HL-60 (cell line): ENCODE measurements around the gene MTG2.

Experiments
- DNase-seq, 2 experiments: peaks; one replicate each; pipeline ENCODE4 v3.0.0-alpha.2; 2010 to 2020; ENCODE audit warnings: low read depth in 1 of 2, low spot score in 1 of 2
- H3K27ac ChIP-seq: fragments of 250-450 bp; sonication (Bioruptor Pico); replicated peaks from 2 replicates; pipeline ENCODE4 v1.5.1; 2020; ENCODE audit warnings: mild to moderate bottlenecking, moderate library complexity
- H3K27me3 ChIP-seq: fragments of 250-450 bp; sonication (Bioruptor Pico); 2 replicates; pipeline ENCODE4 v1.5.1; 2021; ENCODE audit warnings: mild to moderate bottlenecking, moderate library complexity; ENCODE audit not compliant: insufficient read depth, poor library complexity, severe bottlenecking
- H3K4me3 ChIP-seq: replicated peaks from 2 replicates; pipeline ENCODE4 v1.5.1; 2011; ENCODE audit warnings: mild to moderate bottlenecking, control low read depth, low read length; ENCODE audit not compliant: insufficient read depth
- GABPA ChIP-seq: IDR thresholded peaks from 2 replicates; pipeline ENCODE4 v1.6.1; 2012; ENCODE audit warnings: low read depth
- POLR2AphosphoS5 ChIP-seq: IDR thresholded peaks from 2 replicates; pipeline ENCODE4 v1.6.1; 2012; ENCODE audit warnings: low read depth
- SPI1 ChIP-seq: IDR thresholded peaks from 2 replicates; pipeline ENCODE4 v1.6.1; 2012; ENCODE audit warnings: low read depth, mild to moderate bottlenecking, borderline replicate concordance
- TF ChIP-seq, protein P1 (sequence below): IDR thresholded peaks from one replicate; pipeline ENCODE4 v1.5.1; 2011; ENCODE audit warnings: low read length, control low read depth, inconsistent platforms; ENCODE audit not compliant: insufficient read depth
- TF ChIP-seq, protein P2 (sequence below): IDR thresholded peaks from 2 replicates; pipeline ENCODE4 v1.6.1; 2012; ENCODE audit warnings: low read depth; ENCODE audit not compliant: insufficient replicate concordance

MTG2 gene

GRCh38 chr20:62143957-62144825, 38.6 kb upstream of the MTG2 start:
- Histone ChIP-seq H3K27ac (peak overlapping the region; percentile 56), H3K4me3 (peak overlapping the region; percentile 81), H3K27me3 (no peaks in the 10 kb centered on the region)
- TF ChIP-seq POLR2AphosphoS5, result 0 out of 2 replicates have a peak, but pooled peaks have one; percentile 15
- TF ChIP-seq, protein P1, sequence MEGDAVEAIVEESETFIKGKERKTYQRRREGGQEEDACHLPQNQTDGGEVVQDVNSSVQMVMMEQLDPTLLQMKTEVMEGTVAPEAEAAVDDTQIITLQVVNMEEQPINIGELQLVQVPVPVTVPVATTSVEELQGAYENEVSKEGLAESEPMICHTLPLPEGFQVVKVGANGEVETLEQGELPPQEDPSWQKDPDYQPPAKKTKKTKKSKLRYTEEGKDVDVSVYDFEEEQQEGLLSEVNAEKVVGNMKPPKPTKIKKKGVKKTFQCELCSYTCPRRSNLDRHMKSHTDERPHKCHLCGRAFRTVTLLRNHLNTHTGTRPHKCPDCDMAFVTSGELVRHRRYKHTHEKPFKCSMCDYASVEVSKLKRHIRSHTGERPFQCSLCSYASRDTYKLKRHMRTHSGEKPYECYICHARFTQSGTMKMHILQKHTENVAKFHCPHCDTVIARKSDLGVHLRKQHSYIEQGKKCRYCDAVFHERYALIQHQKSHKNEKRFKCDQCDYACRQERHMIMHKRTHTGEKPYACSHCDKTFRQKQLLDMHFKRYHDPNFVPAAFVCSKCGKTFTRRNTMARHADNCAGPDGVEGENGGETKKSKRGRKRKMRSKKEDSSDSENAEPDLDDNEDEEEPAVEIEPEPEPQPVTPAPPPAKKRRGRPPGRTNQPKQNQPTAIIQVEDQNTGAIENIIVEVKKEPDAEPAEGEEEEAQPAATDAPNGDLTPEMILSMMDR, result no peak
- TF ChIP-seq, protein P2, sequence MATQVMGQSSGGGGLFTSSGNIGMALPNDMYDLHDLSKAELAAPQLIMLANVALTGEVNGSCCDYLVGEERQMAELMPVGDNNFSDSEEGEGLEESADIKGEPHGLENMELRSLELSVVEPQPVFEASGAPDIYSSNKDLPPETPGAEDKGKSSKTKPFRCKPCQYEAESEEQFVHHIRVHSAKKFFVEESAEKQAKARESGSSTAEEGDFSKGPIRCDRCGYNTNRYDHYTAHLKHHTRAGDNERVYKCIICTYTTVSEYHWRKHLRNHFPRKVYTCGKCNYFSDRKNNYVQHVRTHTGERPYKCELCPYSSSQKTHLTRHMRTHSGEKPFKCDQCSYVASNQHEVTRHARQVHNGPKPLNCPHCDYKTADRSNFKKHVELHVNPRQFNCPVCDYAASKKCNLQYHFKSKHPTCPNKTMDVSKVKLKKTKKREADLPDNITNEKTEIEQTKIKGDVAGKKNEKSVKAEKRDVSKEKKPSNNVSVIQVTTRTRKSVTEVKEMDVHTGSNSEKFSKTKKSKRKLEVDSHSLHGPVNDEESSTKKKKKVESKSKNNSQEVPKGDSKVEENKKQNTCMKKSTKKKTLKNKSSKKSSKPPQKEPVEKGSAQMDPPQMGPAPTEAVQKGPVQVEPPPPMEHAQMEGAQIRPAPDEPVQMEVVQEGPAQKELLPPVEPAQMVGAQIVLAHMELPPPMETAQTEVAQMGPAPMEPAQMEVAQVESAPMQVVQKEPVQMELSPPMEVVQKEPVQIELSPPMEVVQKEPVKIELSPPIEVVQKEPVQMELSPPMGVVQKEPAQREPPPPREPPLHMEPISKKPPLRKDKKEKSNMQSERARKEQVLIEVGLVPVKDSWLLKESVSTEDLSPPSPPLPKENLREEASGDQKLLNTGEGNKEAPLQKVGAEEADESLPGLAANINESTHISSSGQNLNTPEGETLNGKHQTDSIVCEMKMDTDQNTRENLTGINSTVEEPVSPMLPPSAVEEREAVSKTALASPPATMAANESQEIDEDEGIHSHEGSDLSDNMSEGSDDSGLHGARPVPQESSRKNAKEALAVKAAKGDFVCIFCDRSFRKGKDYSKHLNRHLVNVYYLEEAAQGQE, result no peak
- no peak for TF ChIP-seq SPI1
- DNase-seq, result peak in 1 of 2 experiments; percentile 68

DNA sequence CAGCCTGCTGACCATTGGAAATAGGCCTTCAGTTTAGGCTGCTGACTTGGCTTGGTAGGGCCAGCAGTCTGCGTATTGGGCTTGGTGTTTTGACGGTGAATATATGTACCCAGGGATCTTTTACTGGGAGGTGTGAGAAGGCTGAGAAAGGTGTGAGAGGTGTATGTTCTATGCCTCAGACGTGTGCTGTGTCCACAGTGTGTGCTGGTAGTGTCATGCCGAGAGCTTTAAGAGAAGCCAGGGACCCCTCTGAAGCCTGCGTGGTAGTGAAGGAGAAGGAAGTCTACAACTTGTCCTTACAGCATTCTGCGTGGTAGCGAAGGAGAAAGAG, 37.2 kb upstream of the MTG2 start:
- Histone ChIP-seq H3K4me3 (no peak overlapping the region), H3K27ac (no peak overlapping the region), H3K27me3 (no peaks in the 10 kb centered on the region)
- DNase-seq, result no peak
- TF ChIP-seq, protein P1, result no peak
- TF ChIP-seq POLR2AphosphoS5, result no peak
- no peak for TF ChIP-seq GABPA
- TF ChIP-seq, protein P2, result no peak
- TF ChIP-seq SPI1, result no peak

DNA sequence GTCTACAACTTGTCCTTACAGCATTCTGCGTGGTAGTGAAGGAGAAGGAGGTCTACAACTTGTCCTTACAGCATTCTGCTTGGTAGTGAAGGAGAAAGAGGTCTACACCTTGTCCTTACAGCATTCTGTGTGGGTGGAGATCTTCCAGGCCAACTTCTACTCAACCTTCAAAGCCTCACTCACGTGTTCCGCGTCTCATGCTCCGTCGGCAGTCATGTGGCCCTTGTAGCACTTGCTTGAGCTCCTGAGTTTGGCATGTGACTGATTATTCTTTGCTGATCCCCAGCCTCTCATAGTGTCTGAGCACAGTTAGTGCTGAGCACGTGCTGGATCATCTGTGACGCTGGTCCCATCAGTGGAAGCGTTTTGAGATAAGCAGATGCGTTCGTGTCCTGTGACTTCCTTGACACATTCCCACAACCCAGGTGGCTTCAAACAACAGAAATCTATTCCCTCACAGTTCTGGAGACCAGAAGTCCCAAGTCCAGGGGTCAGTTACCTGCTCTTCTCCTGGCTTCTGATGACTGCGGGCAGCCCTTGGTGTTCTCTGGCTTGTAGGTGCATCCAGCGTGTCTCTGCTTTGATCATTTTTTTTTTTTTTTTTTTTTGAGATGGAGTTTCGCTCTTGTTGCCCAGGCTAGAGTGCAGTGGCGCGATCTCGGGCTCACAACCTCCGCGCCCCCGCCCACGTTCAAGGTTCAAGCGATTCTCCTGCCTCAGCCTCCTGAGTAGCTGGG, 36.6 kb upstream of the MTG2 start:
- Histone ChIP-seq H3K27ac (no peak overlapping the region), H3K4me3 (no peak overlapping the region), H3K27me3 (no peaks in the 10 kb centered on the region)
- no peak for TF ChIP-seq GABPA
- TF ChIP-seq SPI1, result no peak
- TF ChIP-seq, protein P1, result no peak
- TF ChIP-seq, protein P2, result no peak
- no peak for TF ChIP-seq POLR2AphosphoS5
- no peak for DNase-seq
